CD4-positive, alpha-beta T cell treated with Interferon gamma for 1 hour (primary cell): ENCODE results near the gene CEBPA.

Experiments used
- DNase-seq: peaks from one replicate; pipeline ENCODE4 v3.0.0-alpha.2; 2020

The CEBPA gene

GRCh38 chr19:33270769-33271168 is 31.6 kb downstream of the CEBPA start:
- no peak for DNase-seq

- no peak for DNase-seq
These were observed 33.3 kb downstream of the CEBPA start for GRCh38 chr19:33269016-33269415.

- DNase-seq: no peak
These were observed 34.0 kb downstream of the CEBPA start for GRCh38 chr19:33268162-33268991.

- no peak for DNase-seq
These were observed 34.6 kb downstream of the CEBPA start for GRCh38 chr19:33267706-33268105.

- no peak for DNase-seq
These were observed 35.3 kb downstream of the CEBPA start for GRCh38 chr19:33266974-33267484.

GRCh38 chr19:33264881-33265445 is 37.4 kb downstream of the CEBPA start:
- DNase-seq: no peak

- DNase-seq: no peak
These were observed 38.9 kb downstream of the CEBPA start for GRCh38 chr19:33263325-33264023.

- no peak for DNase-seq
These were observed 40.7 kb downstream of the CEBPA start for GRCh38 chr19:33261511-33262189.

- peak; percentile 27 for DNase-seq
These were observed 41.5 kb downstream of the CEBPA start for GRCh38 chr19:33260628-33261418.

- peak; percentile 27 for DNase-seq
These were observed 42.8 kb downstream of the CEBPA start for GRCh38 chr19:33259539-33259938.

GRCh38 chr19:33257828-33258227 is 44.5 kb downstream of the CEBPA start:
- no peak for DNase-seq

GRCh38 chr19:33256261-33256660 is 46.1 kb downstream of the CEBPA start:
- DNase-seq: no peak

GRCh38 chr19:33255781-33256180 is 46.6 kb downstream of the CEBPA start:
- DNase-seq: no peak

- DNase-seq: no peak
These were observed 48.0 kb downstream of the CEBPA start for GRCh38 chr19:33254245-33254824.

- peak; percentile 58 for DNase-seq
These were observed 49.4 kb downstream of the CEBPA start for GRCh38 chr19:33252971-33253370.

- DNase-seq: no peak
These were observed 49.8 kb downstream of the CEBPA start for GRCh38 chr19:33252418-33252962.

GRCh38 chr19:33251526-33252090 is 50.7 kb downstream of the CEBPA start:
- DNase-seq: no peak

GRCh38 chr19:33251076-33251475 is 51.3 kb downstream of the CEBPA start:
- no peak for DNase-seq

- no peak for DNase-seq
These were observed 51.8 kb downstream of the CEBPA start for GRCh38 chr19:33250500-33250899.
